ENCODE data around the gene MACROD2. TPM values are rescaled to one million over a fixed set of nuclear protein-coding genes. Genes with fewer than 3 reads are reported as not detected.

The MACROD2 gene
- total RNA-seq, 4 donors from 2014 or later, result 12.6 to 60.3 (median 18.9) TPM

DNA sequence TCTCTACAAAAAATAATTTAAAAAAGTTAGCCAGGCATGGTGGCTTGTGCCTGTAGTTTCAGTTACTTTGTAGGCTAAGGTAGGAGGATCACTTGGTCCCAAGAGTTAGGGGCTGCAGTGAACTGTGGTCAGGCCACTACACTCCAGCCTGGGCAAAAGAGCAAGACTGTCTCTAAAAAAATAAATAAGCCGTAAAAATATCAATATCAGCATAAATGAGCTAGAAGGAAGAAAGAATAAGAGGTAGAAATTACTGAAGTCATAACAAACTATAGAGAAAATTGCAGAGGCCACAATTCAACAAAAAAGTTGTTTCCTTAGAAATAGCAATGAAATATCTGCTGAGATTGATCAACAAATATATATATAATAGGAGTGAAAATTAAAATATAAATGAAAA is 1169.4 kb downstream of the MACROD2 start:
- DNase-seq (ENCODE audit: low spot score in 2 of 2), result no peak
- TF ChIP-seq EP300 (IDR thresholded peaks at IDR 0.05) (no peak), POLR2A (IDR thresholded peaks at IDR 0.05) (no peak), POLR2AphosphoS5 (IDR thresholded peaks at IDR 0.05) (no peak)
- TF ChIP-seq, protein P1, sequence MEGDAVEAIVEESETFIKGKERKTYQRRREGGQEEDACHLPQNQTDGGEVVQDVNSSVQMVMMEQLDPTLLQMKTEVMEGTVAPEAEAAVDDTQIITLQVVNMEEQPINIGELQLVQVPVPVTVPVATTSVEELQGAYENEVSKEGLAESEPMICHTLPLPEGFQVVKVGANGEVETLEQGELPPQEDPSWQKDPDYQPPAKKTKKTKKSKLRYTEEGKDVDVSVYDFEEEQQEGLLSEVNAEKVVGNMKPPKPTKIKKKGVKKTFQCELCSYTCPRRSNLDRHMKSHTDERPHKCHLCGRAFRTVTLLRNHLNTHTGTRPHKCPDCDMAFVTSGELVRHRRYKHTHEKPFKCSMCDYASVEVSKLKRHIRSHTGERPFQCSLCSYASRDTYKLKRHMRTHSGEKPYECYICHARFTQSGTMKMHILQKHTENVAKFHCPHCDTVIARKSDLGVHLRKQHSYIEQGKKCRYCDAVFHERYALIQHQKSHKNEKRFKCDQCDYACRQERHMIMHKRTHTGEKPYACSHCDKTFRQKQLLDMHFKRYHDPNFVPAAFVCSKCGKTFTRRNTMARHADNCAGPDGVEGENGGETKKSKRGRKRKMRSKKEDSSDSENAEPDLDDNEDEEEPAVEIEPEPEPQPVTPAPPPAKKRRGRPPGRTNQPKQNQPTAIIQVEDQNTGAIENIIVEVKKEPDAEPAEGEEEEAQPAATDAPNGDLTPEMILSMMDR (IDR thresholded peaks at IDR 0.05), result no peak
- WGBS, result 100% methylated on average over 1 of the region's 1 CpG

DNA sequence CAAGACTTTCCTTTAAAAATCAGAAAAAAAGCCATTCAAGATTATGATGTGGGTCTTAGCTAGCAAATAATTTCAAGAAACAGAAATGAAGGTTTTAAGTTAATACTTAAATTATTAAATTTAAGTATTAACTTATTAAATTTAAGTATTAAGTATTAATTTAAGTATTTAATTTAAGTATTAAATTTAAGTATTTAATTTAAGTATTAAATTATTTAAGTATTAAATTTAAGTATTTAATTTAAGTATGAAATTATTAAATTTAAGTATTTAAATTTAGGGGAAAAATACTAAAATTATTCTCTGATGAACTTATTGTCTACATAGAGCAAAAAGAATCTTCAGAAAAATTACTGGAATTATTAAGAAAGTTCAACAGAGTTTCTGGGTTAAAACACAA is 1171.4 kb downstream of the MACROD2 start:
- H3K27me3 ChIP-seq, result no peaks in the 10 kb centered on the region
- H3K36me3 ChIP-seq, result no peaks in the 10 kb centered on the region
- H3K4me1 ChIP-seq, result no peaks in the 10 kb centered on the region
- H3K27ac ChIP-seq, result no peak overlapping the region
- TF ChIP-seq EP300 (IDR thresholded peaks at IDR 0.05) (no peak), POLR2A (IDR thresholded peaks at IDR 0.05) (no peak), POLR2AphosphoS5 (IDR thresholded peaks at IDR 0.05) (no peak)
- TF ChIP-seq, protein P1 (IDR thresholded peaks at IDR 0.05), result no peak
- H3K9me3 ChIP-seq, result no peaks in the 10 kb centered on the region
- DNase-seq (ENCODE audit: low spot score in 2 of 2), result no peak
- H3K4me3 ChIP-seq, result no peak overlapping the region

More for the DNA sequence above, 1169.4 kb downstream of the MACROD2 start:
- no peaks in the 10 kb centered on the region for H3K9me3 ChIP-seq
- H3K27ac ChIP-seq, result no peak overlapping the region
- H3K27me3 ChIP-seq, result no peaks in the 10 kb centered on the region
- H3K4me3 ChIP-seq, result no peak overlapping the region
- H3K36me3 ChIP-seq, result no peaks in the 10 kb centered on the region
- H3K4me1 ChIP-seq, result no peaks in the 10 kb centered on the region

DNA sequence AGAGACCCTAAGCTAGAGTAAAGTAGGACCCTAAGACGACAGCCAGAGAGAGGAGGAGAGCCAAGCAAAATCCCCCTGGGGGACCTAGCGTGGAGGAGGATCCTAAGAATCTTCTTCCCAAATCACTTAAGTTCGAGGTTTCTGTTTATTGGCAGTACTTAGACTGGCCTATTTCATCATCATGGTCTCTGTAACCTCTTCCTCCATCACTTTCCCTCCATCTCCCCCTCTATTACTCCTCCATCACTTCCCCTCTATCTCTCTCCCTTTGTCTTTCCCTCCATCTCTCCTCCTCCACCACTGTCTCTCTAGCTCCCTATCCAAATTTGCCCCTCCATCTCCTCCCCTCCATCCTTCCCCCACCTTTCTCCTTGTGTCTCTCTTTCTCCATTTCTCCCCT is 1175.7 kb downstream of the MACROD2 start:
- Histone ChIP-seq H3K4me3 (no peak overlapping the region), H3K4me1 (no peaks in the 10 kb centered on the region), H3K27me3 (no peaks in the 10 kb centered on the region)

DNA sequence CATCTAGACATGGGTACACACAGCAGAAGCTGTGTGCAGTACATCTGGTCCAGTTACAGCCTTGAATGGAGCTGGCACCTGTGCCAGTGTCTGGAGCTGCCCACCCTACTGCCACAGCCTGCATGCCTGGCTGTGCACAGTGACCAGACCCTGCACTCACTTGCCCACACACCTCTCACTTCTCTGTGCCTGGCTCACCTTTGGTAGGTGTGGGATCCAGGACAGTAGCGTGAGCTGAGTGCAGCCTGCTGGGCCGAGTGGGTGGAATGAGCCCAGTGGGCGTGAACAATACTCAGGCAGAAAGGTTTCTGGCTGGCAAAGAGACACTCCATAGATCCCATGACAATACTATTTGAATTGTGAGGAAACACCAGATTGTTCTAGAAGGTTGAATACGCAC is 1181.6 kb downstream of the MACROD2 start:
- WGBS, result 88% methylated on average over 4 of the region's 4 CpGs
- Histone ChIP-seq H3K36me3 (no peaks in the 10 kb centered on the region), H3K9me3 (peaks cover 6% of the 10 kb centered on the region), H3K4me1 (no peaks in the 10 kb centered on the region), H3K27ac (no peak overlapping the region), H3K27me3 (no peaks in the 10 kb centered on the region), H3K4me3 (no peak overlapping the region)
- no peak for DNase-seq (ENCODE audit: low spot score in 2 of 2)
- TF ChIP-seq, protein P1 (IDR thresholded peaks at IDR 0.05), result no peak
- TF ChIP-seq EP300 (IDR thresholded peaks at IDR 0.05) (no peak), POLR2A (IDR thresholded peaks at IDR 0.05) (no peak), POLR2AphosphoS5 (IDR thresholded peaks at IDR 0.05) (no peak)

More for the DNA sequence above, 1175.7 kb downstream of the MACROD2 start:
- TF ChIP-seq POLR2A (IDR thresholded peaks at IDR 0.05) (no peak), EP300 (IDR thresholded peaks at IDR 0.05) (no peak), POLR2AphosphoS5 (IDR thresholded peaks at IDR 0.05) (no peak)
- TF ChIP-seq, protein P1 (IDR thresholded peaks at IDR 0.05), result no peak
- Histone ChIP-seq H3K9me3 (no peaks in the 10 kb centered on the region), H3K27ac (no peak overlapping the region), H3K36me3 (no peaks in the 10 kb centered on the region)
- 88% methylated on average over 3 of the region's 3 CpGs for WGBS
- DNase-seq (ENCODE audit: low spot score in 2 of 2), result no peak

DNA sequence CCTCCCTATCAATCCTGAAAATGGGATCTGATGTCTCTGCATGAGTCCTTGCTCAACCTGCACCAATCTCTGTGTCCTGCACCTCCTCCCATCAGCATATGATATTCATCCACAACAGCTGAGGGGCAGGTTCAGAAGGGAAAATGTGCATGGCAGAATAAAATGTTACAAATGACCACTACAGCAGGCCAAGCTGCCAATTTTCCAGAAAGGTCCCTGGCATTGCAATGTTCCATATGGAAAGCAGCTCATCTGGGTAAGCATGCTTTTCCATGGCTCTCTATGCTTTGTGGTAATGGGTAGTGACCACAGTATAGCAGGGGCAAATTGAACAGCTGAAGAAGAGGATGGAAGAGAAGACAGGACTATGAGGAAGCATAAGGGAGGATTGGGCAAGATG is 1183.3 kb downstream of the MACROD2 start:
- Histone ChIP-seq H3K4me3 (no peak overlapping the region), H3K27me3 (no peaks in the 10 kb centered on the region), H3K9me3 (peaks cover 6% of the 10 kb centered on the region), H3K27ac (no peak overlapping the region), H3K36me3 (no peaks in the 10 kb centered on the region), H3K4me1 (no peaks in the 10 kb centered on the region)
- DNase-seq (ENCODE audit: low spot score in 2 of 2), result no peak
- TF ChIP-seq EP300 (IDR thresholded peaks at IDR 0.05), result no peak
- no peak for TF ChIP-seq POLR2AphosphoS5 (IDR thresholded peaks at IDR 0.05)

DNA sequence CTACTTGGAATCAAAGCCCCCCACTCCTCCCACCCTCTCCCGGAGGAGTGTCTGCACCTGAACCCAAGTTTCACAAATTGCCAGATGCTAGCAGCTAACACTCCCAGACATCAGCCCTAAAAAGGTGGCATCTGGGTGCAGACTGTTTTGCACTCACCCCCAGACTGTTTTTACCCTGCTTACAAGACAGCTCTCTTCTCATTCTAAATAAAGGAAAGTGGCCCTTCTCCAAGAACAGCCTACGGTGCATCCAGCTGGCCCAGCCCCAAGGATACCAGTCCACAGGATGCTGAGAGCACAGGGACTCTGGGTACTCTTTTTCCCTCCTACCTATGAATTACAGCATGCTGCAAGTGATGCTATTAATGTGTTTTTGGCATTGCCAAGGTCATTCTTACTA is 1184.1 kb downstream of the MACROD2 start:
- TF ChIP-seq POLR2A (IDR thresholded peaks at IDR 0.05) (no peak), POLR2AphosphoS5 (IDR thresholded peaks at IDR 0.05) (no peak), EP300 (IDR thresholded peaks at IDR 0.05) (no peak)
- TF ChIP-seq, protein P1 (IDR thresholded peaks at IDR 0.05), result no peak
- WGBS, result 49% methylated on average over 2 of the region's 2 CpGs
- DNase-seq (ENCODE audit: low spot score in 2 of 2), result no peak
- no peaks in the 10 kb centered on the region for H3K4me1 ChIP-seq
- no peak overlapping the region for H3K4me3 ChIP-seq
- no peaks in the 10 kb centered on the region for H3K27me3 ChIP-seq
- peaks cover 6% of the 10 kb centered on the region for H3K9me3 ChIP-seq
- H3K36me3 ChIP-seq, result no peaks in the 10 kb centered on the region
- no peak overlapping the region for H3K27ac ChIP-seq

Data from suprapubic skin (tissue), 4 donors.